ENCODE data around the gene OSTM1. TPM values are rescaled to one million over a fixed set of nuclear protein-coding genes. Genes with fewer than 3 reads are reported as not detected.
A peak's percentile ranks its signal among the peaks of the same experiment; 100 is the strongest.

Gene OSTM1
- total and polyA plus RNA-seq, 8 donors = 6.2 to 19.2 (median 12.4) TPM

GRCh38 chr6:108029226-108029921 is 45.2 kb downstream of the OSTM1 start:
- H3K27ac ChIP-seq = no peak overlapping the region
- peaks cover 0 to 3% (median 0%) of the 10 kb centered on the region in 3 donors for H3K4me1 ChIP-seq
- FAIRE-seq (no peak), ATAC-seq (no peak), DNase-seq (no peak)
- H3K4me3 ChIP-seq = no peak overlapping the region
- no peaks in the 10 kb centered on the region for H3K9me3 ChIP-seq
- intact Hi-C loops (cut with DNase I) = no loop called here
- WGBS, 2 donors = 95% methylated on average over 6 of the region's 6 CpGs
- no peak for TF ChIP-seq CTCF (IDR thresholded peaks at IDR 0.05)
- H3K27me3 ChIP-seq = no peaks in the 10 kb centered on the region
- no peaks in the 10 kb centered on the region for H3K36me3 ChIP-seq

GRCh38 chr6:108027594-108027993 is 46.9 kb downstream of the OSTM1 start:
- Histone ChIP-seq H3K27me3 (no peaks in the 10 kb centered on the region), H3K4me3 (no peak overlapping the region), H3K27ac (no peak overlapping the region), H3K9me3 (no peaks in the 10 kb centered on the region), H3K4me1 (peaks cover 0 to 3% (median 0%) of the 10 kb centered on the region in 3 donors), H3K36me3 (no peaks in the 10 kb centered on the region)
- 32 to 40% methylated on average over 3 of the region's 3 CpGs for WGBS, 2 donors
- intact Hi-C loops (cut with DNase I) = no loop called here
- DNase-seq (peak in 4 of 6 donors; percentile 31 to 56 (median 42)), ATAC-seq (peak in 3 of 4 donors; percentile 45 to 65 (median 50)), FAIRE-seq (no peak)
- no peak for TF ChIP-seq CTCF (IDR thresholded peaks at IDR 0.05)

- 80 to 96% methylated on average over 3 of the region's 3 CpGs for WGBS, 2 donors
- ATAC-seq = no peak
- Histone ChIP-seq H3K36me3 (no peaks in the 10 kb centered on the region), H3K27me3 (no peaks in the 10 kb centered on the region), H3K4me3 (no peak overlapping the region), H3K9me3 (no peaks in the 10 kb centered on the region), H3K27ac (no peak overlapping the region), H3K4me1 (peaks cover 0 to 3% (median 0%) of the 10 kb centered on the region in 3 donors)
- DNase-seq = no peak
- no peak for TF ChIP-seq CTCF (IDR thresholded peaks at IDR 0.05)
- FAIRE-seq = no peak
- intact Hi-C loops (cut with DNase I) = no loop called here
Observed at GRCh38 chr6:108027056-108027455, 47.5 kb downstream of the OSTM1 start.

- H3K27me3 ChIP-seq = no peaks in the 10 kb centered on the region
- H3K4me1 ChIP-seq = no peaks in the 10 kb centered on the region
- DNase-seq = no peak
- no peak overlapping the region for H3K4me3 ChIP-seq
- TF ChIP-seq CTCF (IDR thresholded peaks at IDR 0.05) = no peak
- H3K9me3 ChIP-seq = no peaks in the 10 kb centered on the region
- H3K27ac ChIP-seq = no peak overlapping the region
- ATAC-seq = no peak
- intact Hi-C loops (cut with DNase I) = no loop called here
- WGBS, 2 donors = 81 to 89% methylated on average over 6 of the region's 6 CpGs
- no peaks in the 10 kb centered on the region for H3K36me3 ChIP-seq
- no peak for FAIRE-seq
Observed at GRCh38 chr6:108024427-108025073, 50.0 kb downstream of the OSTM1 start.
